NCI-H524 treated with DMSO at 0.1 percent for 48 hours (cell line): ENCODE measurements around the gene DDX24.

Experiments used
- DNase-seq: peaks from one replicate; lab custom pipeline; 2025; lab: John Stamatoyannopoulos, UW

The DDX24 gene

DNA sequence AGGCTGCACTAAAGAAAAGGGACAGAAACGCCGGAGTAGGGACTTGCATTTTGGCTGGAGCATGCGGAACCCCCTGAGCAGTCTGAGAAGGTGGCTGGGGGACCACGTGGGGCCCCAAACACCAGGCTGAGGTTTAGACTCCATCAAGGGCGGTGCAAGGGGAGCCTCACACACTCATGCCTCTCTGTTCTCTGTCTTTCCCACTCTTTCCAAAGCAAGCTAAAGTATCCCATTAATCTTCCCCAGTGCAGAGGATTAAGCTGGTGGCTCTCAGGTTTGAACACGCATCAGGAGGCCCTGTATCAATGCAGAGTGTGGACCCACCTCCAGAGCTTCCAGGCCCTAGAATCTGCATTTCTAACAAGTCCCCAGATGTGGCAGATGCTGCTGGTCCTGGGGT is 70.4 kb downstream of the DDX24 start:
- DNase-seq, result no peak

DNA sequence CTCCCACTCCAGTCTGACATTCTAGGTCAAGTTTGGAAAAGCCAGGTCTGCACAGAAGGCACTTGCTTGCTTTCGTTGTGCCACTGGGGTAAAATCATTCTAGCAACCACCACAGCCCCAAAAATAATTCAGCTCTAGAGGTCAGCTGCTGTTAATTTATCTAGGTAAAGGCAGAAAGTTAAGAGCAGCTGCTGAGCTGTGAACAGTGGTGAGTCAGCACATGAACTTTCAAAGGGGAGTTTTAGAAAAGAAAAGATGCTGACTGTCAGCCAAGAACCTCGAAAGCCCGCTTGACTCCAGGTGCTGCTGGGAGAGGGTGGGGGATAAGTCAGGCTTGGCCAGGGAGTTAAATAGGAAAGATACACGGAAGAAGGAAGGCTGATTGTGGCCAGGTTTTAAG is 71.2 kb downstream of the DDX24 start:
- no peak for DNase-seq

DNA sequence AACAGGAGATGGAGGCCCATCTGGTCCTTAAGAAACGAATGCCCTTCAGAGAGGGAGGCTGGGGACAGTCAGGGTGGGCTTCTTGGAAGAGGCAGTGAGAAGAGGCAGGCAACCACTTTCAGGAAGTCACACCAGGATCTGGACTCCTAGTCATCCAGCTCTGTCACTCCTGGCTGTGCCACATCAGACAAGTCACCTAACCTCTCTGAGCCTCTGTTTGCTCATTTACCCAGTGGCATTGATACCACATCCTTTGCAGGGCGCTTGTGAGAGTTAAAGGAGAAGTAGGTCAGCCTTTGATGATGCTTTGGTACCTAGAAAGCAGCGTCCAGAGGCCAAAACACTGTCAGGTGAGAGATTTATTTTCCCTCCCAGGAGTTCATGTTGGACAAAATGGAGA is 72.8 kb downstream of the DDX24 start:
- no peak for DNase-seq

DNA sequence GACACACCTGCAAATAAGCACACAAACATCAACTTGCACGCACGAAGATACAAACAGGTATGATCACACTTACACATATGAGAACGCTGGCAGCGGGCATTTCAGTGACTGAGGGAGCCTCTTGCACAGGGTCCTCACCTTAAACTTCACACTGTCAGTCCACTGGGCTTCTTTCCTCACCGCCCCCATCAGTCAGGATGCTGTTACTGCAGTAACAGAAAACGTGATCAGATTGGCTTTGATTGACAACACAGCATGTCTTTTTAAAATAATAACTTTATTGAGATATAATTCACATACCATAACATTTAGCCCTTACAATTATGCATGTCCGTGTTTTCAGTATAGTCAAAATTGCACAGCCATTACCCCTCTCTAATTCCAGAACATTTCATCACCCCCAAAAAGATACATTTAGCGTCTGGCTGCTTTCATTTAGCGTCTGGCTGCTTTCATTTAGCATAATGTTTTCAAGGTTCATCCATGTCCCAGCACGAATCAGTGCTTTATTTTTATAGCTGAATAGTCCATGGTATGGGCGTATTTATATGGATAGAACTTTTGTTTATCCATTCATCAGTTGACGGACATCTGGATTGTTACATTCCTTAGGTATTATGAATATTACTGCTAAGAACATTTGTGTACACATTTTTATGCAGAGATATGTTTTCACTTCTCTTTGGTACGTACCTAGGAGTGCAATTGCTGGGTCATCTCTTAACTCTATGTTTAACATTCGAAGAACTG is 75.5 kb downstream of the DDX24 start:
- no peak for DNase-seq

DNA sequence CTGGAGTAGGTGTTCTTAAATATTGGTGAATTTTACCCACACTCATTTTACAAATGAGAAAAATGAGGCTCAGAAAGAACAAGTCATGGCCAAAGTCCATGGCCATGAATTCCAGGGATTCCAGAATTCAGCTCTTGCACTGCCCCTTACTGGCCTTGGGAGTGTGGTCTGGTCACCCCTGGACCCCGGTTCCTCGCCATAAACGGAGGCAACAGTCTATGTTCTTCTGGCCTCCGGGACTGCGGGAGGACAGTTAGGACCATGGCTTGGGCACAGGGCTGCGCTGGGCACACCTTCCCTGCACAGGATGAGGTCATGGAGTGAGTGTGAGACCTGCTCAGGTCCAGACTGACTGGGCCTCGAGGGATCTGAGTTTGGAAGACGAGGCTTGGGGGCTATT is 77.0 kb downstream of the DDX24 start:
- DNase-seq, result no peak

DNA sequence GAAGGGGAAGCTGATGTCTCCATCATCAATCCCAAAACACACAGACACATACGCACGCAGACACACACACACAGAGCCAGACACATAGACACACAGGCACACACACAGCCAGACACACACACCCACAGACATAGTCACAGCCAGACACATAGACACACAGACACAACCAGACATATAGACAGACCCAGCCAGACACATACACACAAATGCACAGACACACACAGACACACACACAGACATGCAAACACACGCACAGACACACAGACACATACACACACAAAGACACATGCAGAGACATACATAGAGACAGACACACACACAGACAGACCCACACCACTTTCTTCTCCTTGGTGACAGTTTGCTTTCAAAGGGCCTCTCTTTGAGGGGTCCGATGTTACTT is 77.6 kb downstream of the DDX24 start:
- DNase-seq, result no peak

DNA sequence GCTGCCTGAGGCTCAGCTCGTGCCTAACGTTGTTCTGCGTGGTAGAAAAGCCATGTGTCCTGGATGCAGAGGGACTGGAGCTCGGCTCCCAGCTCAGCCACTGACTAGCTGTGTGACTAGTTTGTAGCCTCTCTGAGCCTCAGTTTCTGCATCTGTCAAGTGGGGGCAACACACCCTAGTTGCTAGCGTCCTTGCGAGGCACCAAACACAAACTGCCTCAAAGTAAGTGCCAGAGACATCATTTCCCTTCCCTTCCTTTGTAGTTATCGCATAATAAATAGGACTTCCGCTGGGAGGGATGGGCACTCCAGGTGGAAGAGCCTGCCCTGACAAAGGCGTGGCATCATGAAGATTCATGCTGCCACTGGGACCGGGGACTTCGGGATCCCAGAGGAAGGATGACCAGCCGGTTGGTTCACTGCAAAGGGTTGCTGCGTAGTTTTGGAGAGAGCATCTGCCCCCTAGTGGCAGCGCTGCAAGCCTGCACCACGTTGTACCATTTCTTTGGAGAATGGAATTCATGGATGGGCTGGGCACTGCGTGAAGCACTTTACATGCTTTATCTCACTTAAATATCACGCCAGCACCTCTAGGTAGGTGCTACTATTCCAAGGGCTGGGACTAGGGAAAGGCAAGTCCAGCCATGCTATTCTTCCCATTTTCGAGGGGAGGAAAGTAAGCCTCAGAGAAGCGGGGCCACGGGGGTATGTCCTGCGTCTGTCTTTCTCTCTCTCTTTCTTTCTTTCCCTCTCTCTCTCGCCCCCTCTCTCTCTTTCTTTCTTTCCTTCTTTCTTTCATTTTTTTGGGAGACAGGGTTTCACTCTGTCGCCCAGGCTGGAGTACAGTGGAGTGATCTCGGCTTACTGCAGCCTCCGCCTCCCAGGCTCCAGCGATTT is 79.3 kb downstream of the DDX24 start:
- peak; percentile 37 for DNase-seq

DNA sequence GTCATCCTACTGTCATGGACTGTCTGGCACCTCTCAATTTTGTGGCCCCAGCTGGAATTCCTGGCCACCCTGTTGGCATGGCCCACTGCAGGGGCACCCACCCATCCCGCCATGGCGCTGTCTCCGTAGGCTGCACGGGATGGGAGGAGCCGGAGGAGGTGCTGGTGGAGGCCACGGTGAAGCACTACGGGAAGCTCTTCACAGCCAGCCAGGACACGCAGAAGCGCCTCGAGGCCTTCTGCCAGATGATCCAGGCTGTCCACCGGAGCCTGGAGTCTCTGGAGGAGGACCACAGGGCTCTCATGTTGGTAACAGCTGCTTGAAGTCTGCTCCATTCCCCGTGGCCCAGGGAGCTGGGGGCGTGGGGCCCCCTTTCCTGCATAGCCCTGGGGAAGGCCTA is 80.0 kb downstream of the DDX24 start:
- no peak for DNase-seq

DNA sequence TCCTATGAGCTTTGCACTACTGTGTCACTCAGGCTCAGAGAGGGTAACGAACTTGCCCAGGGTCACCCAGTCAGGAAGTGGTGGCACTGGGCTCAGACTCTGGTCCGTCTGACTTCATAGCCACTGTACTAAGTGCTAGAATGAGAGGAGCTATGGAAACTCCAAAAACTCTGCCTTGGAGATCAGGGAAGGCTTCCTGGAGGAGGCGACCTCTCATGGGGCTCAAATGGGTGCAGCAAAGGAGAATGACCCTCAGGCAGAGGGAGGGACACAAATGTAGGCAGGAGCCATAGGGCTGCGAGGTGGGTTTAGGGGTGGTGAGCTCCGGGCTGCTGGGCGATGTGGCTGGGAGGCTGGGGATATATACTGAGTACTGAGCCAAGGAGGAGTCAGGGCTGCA is 80.7 kb downstream of the DDX24 start:
- no peak for DNase-seq

DNA sequence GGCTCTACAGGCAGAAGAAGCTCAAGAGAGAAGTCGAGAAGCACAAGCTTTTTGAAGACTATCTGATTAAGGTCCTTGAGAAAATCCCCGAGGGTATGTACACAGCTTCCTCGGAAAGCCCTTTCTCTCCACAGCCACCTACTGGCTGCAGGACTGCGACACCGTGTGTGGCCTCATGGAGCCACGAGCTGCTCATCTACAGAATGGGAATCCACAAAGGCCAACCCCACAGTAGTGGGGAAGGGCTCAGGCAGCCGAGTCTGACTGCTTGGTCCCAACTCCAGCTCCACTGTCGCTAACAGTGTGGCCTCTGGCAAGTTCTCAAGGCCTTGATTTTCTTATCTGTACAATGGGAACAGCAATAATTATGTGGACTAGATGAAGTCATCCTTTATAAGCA is 81.4 kb downstream of the DDX24 start:
- no peak for DNase-seq

DNA sequence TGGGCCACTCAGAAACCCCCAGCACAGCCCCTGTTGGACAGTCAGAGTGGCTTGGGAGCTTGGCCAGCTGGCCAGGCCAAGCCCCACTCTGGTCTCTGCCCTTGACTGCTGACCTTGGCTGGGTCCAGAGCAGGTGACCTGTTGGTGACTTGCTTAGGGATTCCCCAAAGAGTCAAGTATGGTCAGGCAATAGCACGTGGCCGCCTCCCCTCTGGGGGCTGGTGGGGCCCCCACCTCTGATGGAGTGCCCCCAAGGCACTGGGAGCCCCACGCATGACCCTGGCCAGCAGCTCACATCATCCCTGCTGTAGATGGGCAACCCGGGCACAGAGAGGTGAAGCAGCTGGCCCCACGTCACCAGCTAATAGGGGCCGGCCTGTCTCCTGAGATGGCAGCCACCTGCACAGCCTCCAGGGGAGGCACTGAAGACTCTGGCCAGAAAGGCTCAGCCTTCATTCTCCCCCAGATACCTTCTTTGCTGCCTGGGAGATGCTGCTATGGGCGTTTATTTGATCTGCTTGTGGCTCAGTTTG is 82.1 kb downstream of the DDX24 start:
- DNase-seq, result no peak
